BJ (cell line): ENCODE results near the gene ERBB4. TPM values are rescaled to one million over a fixed set of nuclear protein-coding genes. Genes with fewer than 3 reads are reported as not detected.

Source experiments
- CTCF ChIA-PET: fragments of 350-600 bp; formaldehyde crosslinking; extraction: SDS; loops from one replicate; lab custom pipeline; 2021; ENCODE audit warnings: antibody characterized with exemption, inconsistent platforms; lab: Yijun Ruan, JAX
- POLR2A ChIA-PET: fragments of 300-600 bp; sonication (Branson Sonifier 250); formaldehyde crosslinking; extraction: SDS; loops from one replicate; lab custom pipeline; 2021; ENCODE audit warnings: antibody characterized with exemption; lab: Charles Lee
- DNase-seq: peaks from one replicate; pipeline ENCODE4 v3.0.0-alpha.2; 2011; ENCODE audit warnings: low read depth
- H3K27me3 ChIP-seq: 2 replicates; pipeline ENCODE4 v1.6.0; 2011; ENCODE audit warnings: low read length; ENCODE audit not compliant: control insufficient read depth, insufficient read depth
- H3K36me3 ChIP-seq: 2 replicates; pipeline ENCODE4 v1.5.1; 2011; ENCODE audit warnings: low read length; ENCODE audit not compliant: control insufficient read depth, insufficient read depth
- H3K4me3 ChIP-seq: 2 replicates; pipeline ENCODE4 v1.5.1; 2011; ENCODE audit warnings: low read depth, mild to moderate bottlenecking, control low read depth, low read length
- CTCF ChIP-seq: IDR thresholded peaks from 2 replicates; pipeline ENCODE4 v1.5.1; 2011; ENCODE audit warnings: low read depth, mild to moderate bottlenecking, control low read depth, inconsistent platforms, low read length, moderate library complexity; ENCODE audit not compliant: insufficient read depth
- polyA plus RNA-seq: library from polyadenylated mRNA; depleted of rRNA; stranded (reverse); fragments of >200 nt; gene quantifications from 2 replicates; pipeline ENCODE4 v1.2.3, GENCODE V29; 2011

ERBB4 gene
- polyA plus RNA-seq, 1 experiment, result not detected

- no peak overlapping the region for H3K4me3 ChIP-seq
- DNase-seq, result no peak
- no peaks in the 10 kb centered on the region for H3K27me3 ChIP-seq
- ChIA-PET POLR2A (no interaction called here), CTCF (interaction anchor here (0.5 to 0.7 kb wide), 2 partner anchors 104 to 1268 kb away, joined by 3 read pairs; no protein-coding TSS in a partner anchor)
- TF ChIP-seq CTCF, result no peak
- H3K36me3 ChIP-seq, result no peaks in the 10 kb centered on the region
Measured at GRCh38 chr2:211429256-211429920, 1109.2 kb downstream of the ERBB4 start.

- ChIA-PET CTCF (interaction anchor here (1.6 kb wide), 1 partner anchor 10 kb away, joined by 3 read pairs; no protein-coding TSS in a partner anchor), POLR2A (no interaction called here)
- Histone ChIP-seq H3K36me3 (no peaks in the 10 kb centered on the region), H3K4me3 (no peak overlapping the region), H3K27me3 (no peaks in the 10 kb centered on the region)
- DNase-seq, result no peak
- no peak for TF ChIP-seq CTCF
Measured at GRCh38 chr2:211426240-211426639, 1112.4 kb downstream of the ERBB4 start.

GRCh38 chr2:211423018-211423417, 1115.6 kb downstream of the ERBB4 start:
- CTCF ChIA-PET, result no interaction called here
- POLR2A ChIA-PET, result no interaction called here
- no peak for TF ChIP-seq CTCF

GRCh38 chr2:211417544-211417943, 1121.1 kb downstream of the ERBB4 start:
- TF ChIP-seq CTCF, result no peak
- CTCF ChIA-PET, result no interaction called here
- Histone ChIP-seq H3K4me3 (no peak overlapping the region), H3K36me3 (no peaks in the 10 kb centered on the region), H3K27me3 (no peaks in the 10 kb centered on the region)
- DNase-seq, result no peak
- POLR2A ChIA-PET, result no interaction called here

More at GRCh38 chr2:211423018-211423417, 1115.6 kb downstream of the ERBB4 start:
- Histone ChIP-seq H3K27me3 (no peaks in the 10 kb centered on the region), H3K36me3 (no peaks in the 10 kb centered on the region), H3K4me3 (no peak overlapping the region)
- no peak for DNase-seq

GRCh38 chr2:211416373-211416772, 1122.2 kb downstream of the ERBB4 start:
- no peak for DNase-seq
- no peak for TF ChIP-seq CTCF
- POLR2A ChIA-PET, result no interaction called here
- Histone ChIP-seq H3K36me3 (no peaks in the 10 kb centered on the region), H3K27me3 (no peaks in the 10 kb centered on the region), H3K4me3 (no peak overlapping the region)
- CTCF ChIA-PET, result interaction anchor here (0.8 to 1.2 kb wide), 2 partner anchors 10 to 39 kb away, joined by 3 to 4 read pairs; no protein-coding TSS in a partner anchor
